ENCODE data around the gene GPR25.

The GPR25 gene

DNA sequence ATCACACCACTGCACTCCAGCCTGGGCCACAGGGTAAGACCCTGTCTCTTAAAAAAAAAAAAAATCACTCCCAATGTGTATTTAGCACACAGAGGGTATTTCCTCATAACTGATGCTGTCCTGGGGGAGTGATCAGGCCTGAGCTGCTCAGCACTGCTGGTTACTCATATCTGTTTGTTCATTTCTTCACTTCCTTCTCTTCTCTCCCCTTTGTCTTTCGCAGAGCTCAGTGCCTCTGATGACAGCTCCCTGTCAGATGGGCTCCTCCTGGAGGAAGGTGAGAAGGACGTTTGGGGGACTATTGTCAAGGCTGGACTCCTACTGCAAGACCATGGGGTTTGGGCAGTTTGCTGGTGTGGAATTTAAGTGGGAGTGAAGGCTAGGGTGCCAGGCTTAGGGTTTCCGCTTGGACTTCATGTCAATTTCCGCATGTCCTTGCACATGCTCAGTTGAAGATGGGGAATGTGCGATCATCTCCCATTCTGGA is 34.9 kb downstream of the GPR25 start:
- TF ChIP-seq TOX (CRISPR knock-in tag; IDR thresholded peaks at IDR 0.05; ENCODE audit: borderline replicate concordance), result no peak
- no peak for TF ChIP-seq TCF4 (CRISPR knock-in tag; IDR thresholded peaks at IDR 0.05; ENCODE audit: borderline replicate concordance)
- no peak for ATAC-seq

DNA sequence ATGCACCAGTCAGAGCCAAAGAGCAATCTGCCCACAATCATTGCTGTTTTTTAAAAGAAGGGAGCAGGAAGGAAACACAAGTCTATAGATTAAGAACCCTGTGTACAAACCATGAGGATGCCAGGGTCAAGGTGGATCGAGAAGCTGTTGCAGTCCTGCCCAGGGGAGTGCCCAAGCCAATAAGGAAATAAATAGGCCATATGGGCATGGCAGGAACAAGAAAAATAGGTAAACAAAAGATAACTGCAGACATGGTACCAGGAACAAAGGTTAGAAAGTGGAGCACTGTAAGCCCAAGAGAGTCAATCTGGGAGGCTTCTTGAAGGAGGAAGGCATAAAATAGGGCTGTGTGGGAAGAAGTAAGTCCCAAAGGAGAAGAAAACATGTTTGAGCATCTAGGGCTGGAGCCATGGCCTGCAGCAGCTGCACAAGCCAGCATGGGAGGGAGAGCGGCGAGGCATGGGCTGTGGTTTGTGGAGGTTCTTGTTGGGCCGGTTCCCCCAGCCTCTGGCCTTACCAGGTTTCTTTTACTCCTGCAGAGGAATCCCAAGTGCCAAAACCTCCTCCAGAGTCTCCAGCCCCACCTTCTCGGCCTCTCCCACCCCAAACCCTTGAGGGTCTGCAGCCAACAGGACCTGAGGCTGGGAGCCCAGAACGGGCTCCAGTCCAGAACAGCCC is 35.5 kb downstream of the GPR25 start:
- TF ChIP-seq ZFP30 (CRISPR knock-in tag; IDR thresholded peaks at IDR 0.05) (no peak), ZNF565 (CRISPR knock-in tag; conservative IDR thresholded peaks at IDR 0.05; ENCODE audit: low read depth) (no peak), CSDC2 (CRISPR knock-in tag; IDR thresholded peaks at IDR 0.05) (no peak), ZNF8 (CRISPR knock-in tag; IDR thresholded peaks at IDR 0.05) (no peak), RARB (CRISPR knock-in tag; IDR thresholded peaks at IDR 0.05) (no peak), SNAI2 (CRISPR knock-in tag; IDR thresholded peaks at IDR 0.05) (no peak), PPARA (CRISPR knock-in tag; IDR thresholded peaks at IDR 0.05; ENCODE audit: borderline replicate concordance) (no peak), ESRRG (CRISPR knock-in tag; IDR thresholded peaks at IDR 0.05) (no peak), ZC3H10 (CRISPR knock-in tag; IDR thresholded peaks at IDR 0.05) (no peak), BACH2 (CRISPR knock-in tag; IDR thresholded peaks at IDR 0.05; ENCODE audit: borderline replicate concordance) (no peak), ISL1 (CRISPR knock-in tag; IDR thresholded peaks at IDR 0.05) (no peak), ZNF70 (CRISPR knock-in tag; IDR thresholded peaks at IDR 0.05) (no peak), TOX (CRISPR knock-in tag; IDR thresholded peaks at IDR 0.05; ENCODE audit: borderline replicate concordance) (no peak), TCF4 (CRISPR knock-in tag; IDR thresholded peaks at IDR 0.05; ENCODE audit: borderline replicate concordance) (no peak), ARNTL (CRISPR knock-in tag; IDR thresholded peaks at IDR 0.05; ENCODE audit: borderline replicate concordance, low read depth) (no peak)
- TF ChIP-seq, protein P1, sequence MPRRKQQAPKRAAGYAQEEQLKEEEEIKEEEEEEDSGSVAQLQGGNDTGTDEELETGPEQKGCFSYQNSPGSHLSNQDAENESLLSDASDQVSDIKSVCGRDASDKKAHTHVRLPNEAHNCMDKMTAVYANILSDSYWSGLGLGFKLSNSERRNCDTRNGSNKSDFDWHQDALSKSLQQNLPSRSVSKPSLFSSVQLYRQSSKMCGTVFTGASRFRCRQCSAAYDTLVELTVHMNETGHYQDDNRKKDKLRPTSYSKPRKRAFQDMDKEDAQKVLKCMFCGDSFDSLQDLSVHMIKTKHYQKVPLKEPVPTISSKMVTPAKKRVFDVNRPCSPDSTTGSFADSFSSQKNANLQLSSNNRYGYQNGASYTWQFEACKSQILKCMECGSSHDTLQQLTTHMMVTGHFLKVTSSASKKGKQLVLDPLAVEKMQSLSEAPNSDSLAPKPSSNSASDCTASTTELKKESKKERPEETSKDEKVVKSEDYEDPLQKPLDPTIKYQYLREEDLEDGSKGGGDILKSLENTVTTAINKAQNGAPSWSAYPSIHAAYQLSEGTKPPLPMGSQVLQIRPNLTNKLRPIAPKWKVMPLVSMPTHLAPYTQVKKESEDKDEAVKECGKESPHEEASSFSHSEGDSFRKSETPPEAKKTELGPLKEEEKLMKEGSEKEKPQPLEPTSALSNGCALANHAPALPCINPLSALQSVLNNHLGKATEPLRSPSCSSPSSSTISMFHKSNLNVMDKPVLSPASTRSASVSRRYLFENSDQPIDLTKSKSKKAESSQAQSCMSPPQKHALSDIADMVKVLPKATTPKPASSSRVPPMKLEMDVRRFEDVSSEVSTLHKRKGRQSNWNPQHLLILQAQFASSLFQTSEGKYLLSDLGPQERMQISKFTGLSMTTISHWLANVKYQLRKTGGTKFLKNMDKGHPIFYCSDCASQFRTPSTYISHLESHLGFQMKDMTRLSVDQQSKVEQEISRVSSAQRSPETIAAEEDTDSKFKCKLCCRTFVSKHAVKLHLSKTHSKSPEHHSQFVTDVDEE (CRISPR knock-in tag; IDR thresholded peaks at IDR 0.05), result no peak
- TF ChIP-seq, protein P2, sequence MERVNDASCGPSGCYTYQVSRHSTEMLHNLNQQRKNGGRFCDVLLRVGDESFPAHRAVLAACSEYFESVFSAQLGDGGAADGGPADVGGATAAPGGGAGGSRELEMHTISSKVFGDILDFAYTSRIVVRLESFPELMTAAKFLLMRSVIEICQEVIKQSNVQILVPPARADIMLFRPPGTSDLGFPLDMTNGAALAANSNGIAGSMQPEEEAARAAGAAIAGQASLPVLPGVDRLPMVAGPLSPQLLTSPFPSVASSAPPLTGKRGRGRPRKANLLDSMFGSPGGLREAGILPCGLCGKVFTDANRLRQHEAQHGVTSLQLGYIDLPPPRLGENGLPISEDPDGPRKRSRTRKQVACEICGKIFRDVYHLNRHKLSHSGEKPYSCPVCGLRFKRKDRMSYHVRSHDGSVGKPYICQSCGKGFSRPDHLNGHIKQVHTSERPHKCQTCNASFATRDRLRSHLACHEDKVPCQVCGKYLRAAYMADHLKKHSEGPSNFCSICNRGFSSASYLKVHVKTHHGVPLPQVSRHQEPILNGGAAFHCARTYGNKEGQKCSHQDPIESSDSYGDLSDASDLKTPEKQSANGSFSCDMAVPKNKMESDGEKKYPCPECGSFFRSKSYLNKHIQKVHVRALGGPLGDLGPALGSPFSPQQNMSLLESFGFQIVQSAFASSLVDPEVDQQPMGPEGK (CRISPR knock-in tag; IDR thresholded peaks at IDR 0.05; ENCODE audit: borderline replicate concordance), result no peak
- TF ChIP-seq, protein P3, sequence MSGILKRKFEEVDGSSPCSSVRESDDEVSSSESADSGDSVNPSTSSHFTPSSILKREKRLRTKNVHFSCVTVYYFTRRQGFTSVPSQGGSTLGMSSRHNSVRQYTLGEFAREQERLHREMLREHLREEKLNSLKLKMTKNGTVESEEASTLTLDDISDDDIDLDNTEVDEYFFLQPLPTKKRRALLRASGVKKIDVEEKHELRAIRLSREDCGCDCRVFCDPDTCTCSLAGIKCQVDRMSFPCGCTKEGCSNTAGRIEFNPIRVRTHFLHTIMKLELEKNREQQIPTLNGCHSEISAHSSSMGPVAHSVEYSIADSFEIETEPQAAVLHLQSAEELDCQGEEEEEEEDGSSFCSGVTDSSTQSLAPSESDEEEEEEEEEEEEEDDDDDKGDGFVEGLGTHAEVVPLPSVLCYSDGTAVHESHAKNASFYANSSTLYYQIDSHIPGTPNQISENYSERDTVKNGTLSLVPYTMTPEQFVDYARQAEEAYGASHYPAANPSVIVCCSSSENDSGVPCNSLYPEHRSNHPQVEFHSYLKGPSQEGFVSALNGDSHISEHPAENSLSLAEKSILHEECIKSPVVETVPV (CRISPR knock-in tag; IDR thresholded peaks at IDR 0.05), result no peak
- TF ChIP-seq, protein P4, sequence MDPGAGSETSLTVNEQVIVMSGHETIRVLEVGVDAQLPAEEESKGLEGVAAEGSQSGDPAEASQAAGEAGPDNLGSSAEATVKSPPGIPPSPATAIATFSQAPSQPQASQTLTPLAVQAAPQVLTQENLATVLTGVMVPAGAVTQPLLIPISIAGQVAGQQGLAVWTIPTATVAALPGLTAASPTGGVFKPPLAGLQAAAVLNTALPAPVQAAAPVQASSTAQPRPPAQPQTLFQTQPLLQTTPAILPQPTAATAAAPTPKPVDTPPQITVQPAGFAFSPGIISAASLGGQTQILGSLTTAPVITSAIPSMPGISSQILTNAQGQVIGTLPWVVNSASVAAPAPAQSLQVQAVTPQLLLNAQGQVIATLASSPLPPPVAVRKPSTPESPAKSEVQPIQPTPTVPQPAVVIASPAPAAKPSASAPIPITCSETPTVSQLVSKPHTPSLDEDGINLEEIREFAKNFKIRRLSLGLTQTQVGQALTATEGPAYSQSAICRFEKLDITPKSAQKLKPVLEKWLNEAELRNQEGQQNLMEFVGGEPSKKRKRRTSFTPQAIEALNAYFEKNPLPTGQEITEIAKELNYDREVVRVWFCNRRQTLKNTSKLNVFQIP (CRISPR knock-in tag; IDR thresholded peaks at IDR 0.05; ENCODE audit: borderline replicate concordance, low read depth), result no peak
- ATAC-seq, result no peak

DNA sequence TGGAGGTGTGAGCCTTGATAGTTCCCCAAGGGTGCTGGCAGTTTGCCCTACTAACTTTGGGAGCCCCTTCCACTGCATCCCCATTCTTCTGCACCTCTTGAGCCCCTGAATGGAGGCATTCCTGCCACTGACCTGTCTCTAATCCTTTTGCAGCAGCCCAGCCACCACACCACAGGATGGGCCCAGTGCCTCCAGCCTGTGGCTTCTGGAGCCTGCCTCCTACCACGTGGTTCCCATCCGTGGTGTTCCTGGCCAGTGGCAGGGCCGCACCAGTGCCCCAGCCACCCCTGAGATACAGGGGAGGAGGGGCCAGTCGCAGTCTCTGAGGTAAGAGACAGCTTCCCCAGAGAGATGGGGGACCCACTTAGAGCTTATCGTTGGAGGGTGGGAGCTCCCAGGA is 36.3 kb downstream of the GPR25 start:
- TF ChIP-seq BACH2 (CRISPR knock-in tag; IDR thresholded peaks at IDR 0.05; ENCODE audit: borderline replicate concordance), result no peak
- no peak for TF ChIP-seq ISL1 (CRISPR knock-in tag; IDR thresholded peaks at IDR 0.05)
- no peak for TF ChIP-seq ZNF70 (CRISPR knock-in tag; IDR thresholded peaks at IDR 0.05)
- no peak for TF ChIP-seq ZNF565 (CRISPR knock-in tag; conservative IDR thresholded peaks at IDR 0.05; ENCODE audit: low read depth)
- TF ChIP-seq SNAI2 (CRISPR knock-in tag; IDR thresholded peaks at IDR 0.05), result no peak
- TF ChIP-seq ZNF8 (CRISPR knock-in tag; IDR thresholded peaks at IDR 0.05), result no peak
- no peak for TF ChIP-seq ZFP30 (CRISPR knock-in tag; IDR thresholded peaks at IDR 0.05)
- TF ChIP-seq, protein P3 (CRISPR knock-in tag; IDR thresholded peaks at IDR 0.05), result no peak
- TF ChIP-seq, protein P1 (CRISPR knock-in tag; IDR thresholded peaks at IDR 0.05), result no peak
- TF ChIP-seq ARNTL (CRISPR knock-in tag; IDR thresholded peaks at IDR 0.05; ENCODE audit: borderline replicate concordance, low read depth), result no peak
- TF ChIP-seq TOX (CRISPR knock-in tag; IDR thresholded peaks at IDR 0.05; ENCODE audit: borderline replicate concordance), result no peak
- ATAC-seq, result no peak
